AML-193 (cell line): ENCODE measurements around the gene CDK8.

ENCODE experiments used
- DNase-seq, 2 experiments: peaks; one replicate each; lab custom pipeline; 2025; lab: John Stamatoyannopoulos, UW

Gene CDK8

GRCh38 chr13:26384587-26384986 lies 130.7 kb downstream of the CDK8 start:
- no peak for DNase-seq

DNA sequence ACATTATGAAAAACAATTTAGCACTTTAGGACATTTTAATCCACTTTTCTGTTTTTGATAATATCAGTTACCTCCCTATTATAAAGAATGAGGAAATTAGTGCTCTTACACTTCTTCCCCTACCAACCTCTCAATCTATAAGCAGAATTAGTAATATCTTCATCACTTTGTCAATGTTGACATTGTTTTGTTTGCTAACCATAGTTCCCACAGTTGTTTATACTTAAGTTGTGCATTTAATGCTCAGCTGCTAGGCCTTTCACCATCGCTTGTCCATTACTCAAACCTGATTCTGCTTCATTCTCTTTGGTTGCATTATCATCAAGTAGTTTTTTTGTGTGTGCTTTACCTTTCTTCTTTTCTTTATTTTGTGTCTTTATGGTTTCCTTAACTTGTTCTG lies 132.1 kb downstream of the CDK8 start:
- no peak for DNase-seq

DNA sequence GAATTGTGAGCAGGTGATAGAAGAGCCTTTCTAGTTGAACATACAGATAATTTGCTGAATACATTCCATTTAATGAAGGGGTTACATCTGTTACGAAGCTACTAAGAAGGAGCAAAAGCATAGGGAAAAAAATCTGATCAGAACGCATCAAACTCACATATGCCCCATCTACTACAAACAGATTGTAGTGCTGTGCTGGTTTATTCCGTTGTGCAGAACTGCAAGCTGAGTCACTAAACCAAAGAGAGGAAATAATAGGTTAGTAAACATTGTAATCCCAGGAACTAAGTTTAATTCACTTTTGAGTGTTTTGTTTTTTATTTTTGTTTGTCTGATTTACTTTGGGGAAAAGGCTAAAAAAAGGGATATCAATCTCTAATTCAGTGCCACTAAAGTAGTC lies 136.3 kb downstream of the CDK8 start:
- no peak for DNase-seq

- DNase-seq: no peak
Measured at GRCh38 chr13:26400545-26400944, 146.6 kb downstream of the CDK8 start.

- DNase-seq: no peak
Measured at GRCh38 chr13:26401069-26401468, 147.1 kb downstream of the CDK8 start.

GRCh38 chr13:26401578-26402021 lies 147.7 kb downstream of the CDK8 start:
- DNase-seq: no peak

GRCh38 chr13:26406791-26407190 lies 152.9 kb downstream of the CDK8 start:
- DNase-seq: no peak

GRCh38 chr13:26411206-26411605 lies 157.3 kb downstream of the CDK8 start:
- no peak for DNase-seq

DNA sequence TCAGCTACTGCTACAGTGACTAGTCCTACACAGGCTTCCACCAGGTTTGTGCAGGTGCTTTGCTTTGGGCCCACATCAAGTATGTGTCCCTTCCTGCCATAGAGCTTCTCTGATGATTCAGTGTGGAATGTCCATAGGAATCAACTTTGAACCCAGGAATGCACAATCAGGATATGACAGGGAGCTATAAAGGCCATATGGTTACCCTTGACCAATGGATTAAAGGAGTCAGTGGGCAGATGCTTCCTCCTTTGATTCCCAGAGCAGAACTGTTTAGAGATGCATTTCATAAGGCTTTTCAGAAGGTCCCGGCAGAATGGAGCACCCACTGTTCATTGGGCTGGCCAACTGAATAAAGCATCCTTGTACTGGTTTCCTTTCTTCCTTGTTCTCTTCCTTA lies 158.3 kb downstream of the CDK8 start:
- DNase-seq: no peak

DNA sequence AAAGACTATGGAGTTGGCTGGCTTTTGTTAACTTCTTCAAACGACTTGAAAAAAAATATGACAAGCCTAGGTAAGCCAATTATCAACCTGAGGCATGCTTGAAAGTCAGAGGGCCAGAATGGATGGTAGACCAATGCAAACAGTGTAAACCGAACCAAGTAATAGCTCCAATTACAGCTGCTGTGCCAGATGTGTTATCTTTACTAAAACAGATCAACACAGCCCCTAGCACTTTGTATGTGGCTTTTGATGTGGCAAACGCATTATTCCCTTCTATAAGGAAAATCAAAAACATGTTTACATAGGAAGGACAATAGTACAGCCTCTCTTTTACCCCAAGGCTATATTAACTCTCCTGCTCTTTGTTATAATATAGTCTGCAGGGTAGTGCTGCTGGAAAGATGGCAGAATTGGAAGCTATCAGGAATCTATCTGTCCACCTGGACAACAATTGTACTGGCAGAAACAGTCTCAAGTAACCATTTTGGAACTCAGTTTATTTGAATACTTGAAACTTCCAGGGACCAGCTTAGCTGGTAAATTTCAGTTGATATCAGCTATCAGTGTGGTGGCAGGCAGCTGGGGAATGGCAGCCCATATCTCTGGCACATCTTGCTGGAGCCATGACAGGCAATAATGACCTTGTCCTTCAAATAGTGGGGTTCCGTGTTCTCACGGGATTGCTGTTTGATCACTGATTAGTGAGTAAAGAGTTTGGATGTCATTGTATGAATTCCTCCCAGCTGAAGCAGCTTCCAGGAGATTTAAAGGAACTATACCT lies 159.2 kb downstream of the CDK8 start:
- no peak for DNase-seq

GRCh38 chr13:26420282-26420960 lies 166.5 kb downstream of the CDK8 start:
- DNase-seq: no peak

GRCh38 chr13:26422036-26422435 lies 168.1 kb downstream of the CDK8 start:
- DNase-seq: no peak

DNA sequence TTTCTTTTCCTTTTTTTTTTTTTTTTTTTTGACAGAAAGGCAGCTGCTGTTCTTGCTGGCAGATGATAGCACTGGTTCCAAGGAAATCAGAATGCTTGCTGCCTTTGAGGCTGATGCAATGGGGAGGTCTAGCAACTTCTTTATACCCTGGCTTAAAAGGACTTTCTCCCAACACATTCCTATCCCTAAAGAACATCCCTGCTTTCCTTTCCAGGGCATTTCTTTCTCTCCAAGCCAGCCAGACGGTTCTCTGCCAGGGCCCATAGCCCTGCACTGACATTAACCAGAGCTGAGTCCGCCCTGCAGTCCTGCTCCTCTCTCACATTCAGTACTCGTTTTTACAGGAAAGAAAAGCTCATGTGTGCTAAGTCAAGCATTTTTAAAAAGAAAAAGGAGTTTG lies 169.7 kb downstream of the CDK8 start:
- no peak for DNase-seq

DNA sequence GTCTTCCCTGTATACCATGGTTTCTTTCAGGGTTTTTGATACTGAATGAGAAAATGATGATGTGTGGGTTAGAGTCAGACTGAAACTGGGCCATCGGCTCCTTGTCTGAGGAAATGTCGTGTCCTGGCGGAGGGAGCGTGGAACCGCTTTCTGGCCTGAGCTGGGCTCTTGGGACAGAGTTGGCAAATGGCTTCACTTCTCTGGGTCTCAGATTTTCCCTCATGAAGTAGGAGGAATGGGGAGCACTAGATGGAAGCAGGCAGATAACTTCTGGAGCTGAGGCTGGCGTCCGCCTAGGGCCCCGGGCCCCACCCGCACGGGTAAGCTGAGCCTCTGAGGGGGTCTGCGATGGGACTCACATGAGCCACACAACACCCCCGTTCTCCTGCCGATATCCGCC lies 170.3 kb downstream of the CDK8 start:
- DNase-seq: no peak

DNA sequence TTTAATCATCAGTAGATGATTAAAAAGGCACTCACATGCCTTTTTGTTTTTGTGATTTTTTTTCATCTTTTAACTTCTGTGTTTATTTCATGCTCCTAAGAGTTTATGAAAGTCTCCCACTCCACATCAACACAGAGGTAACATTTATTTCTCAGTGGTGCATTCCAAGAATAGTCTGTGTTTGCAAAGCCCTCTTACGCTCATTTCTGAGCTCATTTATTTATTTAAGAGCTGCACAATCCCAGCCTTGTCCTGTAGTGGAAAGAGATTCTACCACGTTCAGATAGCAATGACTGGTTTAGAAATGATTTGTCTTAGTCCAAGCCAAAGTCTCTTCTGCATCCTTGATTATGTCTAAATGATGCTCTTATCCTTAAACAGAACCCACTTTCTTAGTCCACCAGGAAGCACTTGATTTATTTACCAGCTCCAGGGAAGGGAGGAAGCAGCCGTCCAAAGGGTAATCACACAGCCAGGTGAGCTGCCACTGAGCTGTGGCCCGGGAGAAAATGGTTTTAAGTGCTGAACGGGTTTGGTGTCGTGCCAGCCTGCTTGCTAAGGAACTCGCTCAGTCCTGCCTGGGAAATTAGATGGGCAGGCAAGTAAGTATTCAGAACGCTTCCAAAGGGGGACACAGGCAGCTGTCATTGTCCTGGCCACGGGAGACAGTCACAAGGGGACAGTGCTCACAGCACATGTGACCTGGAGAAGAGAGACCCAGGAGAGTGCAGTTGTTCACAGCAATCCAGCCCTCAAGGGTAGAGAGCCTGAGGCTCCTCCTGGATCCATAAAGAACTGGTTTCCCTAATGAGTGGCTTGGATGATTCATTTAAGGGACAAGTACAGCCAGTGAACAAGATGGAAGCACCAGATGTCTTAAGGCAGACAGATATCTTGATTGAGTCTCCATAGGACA lies 171.8 kb downstream of the CDK8 start:
- DNase-seq: no peak

DNA sequence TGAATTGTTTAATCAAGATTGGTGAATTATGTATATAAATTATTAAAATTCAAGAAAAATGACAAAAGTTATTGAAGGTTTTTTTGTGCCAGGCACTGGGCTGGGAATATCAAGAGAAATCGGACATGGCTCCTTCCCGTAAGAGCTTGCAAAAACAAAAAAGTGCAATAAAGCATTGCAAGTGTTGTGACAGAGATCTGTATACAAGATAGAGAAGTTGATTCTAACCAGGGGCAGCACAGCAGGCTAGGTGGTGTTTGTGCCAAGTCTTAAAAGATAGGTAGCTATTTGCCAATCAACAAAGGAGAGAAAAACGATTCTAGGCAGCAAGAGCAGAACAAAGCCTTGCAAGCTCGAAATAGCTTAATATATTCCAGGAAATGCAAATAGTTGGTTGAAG lies 179.8 kb downstream of the CDK8 start:
- no peak for DNase-seq

DNA sequence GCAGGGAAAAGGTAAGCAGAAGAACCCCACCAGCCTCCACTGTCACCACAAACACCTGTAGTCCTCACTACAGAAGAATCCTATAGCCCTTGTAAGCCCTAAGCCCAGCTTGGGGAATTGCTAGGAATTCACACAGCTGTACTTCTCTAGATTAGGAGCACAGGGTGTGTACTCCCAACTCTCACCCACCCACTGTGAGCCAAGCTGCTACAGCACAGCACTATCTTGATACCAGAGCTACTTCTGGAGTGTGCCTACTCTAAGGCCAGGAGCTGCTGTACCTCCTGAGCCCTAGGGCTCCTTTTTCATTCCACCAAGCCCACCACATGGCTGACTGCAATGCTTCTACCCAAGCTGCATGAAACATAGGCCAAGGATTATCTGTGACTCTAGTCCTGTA lies 181.2 kb downstream of the CDK8 start:
- no peak for DNase-seq

DNA sequence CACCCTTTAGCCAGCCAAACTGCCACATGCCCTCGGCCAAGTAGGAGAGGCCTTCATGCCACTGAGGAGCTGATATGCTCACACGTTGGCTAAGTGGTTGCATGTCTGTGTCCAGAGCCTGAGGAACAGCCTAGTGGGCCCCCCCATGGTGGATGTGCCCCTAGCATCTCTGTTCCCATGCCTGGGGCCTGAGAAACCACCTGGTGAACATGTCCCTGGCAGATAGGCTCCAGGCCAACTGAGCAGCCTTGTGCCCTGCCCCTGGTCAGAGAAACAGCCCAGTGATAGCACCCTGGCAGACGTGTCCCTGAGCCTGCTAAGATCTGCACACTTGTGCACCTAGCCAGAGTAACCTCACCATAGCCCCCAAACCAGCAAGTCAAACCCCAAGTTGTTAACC lies 181.7 kb downstream of the CDK8 start:
- DNase-seq: no peak

- no peak for DNase-seq
Measured at GRCh38 chr13:26436914-26437313, 183.0 kb downstream of the CDK8 start.

DNA sequence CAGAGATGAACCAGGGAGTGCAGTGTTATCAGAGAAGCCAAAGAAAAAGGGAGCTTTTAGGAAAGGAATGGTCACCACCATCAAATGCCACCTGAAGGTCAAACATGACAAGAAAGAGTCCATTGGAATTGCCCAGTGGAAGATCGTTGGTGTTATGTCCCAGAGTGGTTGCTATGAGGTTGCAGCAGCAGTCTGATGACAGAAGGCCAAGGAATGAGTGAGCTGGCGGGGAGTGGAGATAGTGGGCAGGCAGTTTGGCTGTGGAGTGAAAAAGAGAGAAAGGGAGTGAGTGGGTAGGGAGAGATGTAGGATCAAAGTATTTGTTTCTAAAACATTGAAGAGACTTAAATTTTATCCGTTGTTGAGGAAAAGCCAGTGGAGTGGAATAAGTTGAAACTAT lies 186.2 kb downstream of the CDK8 start:
- DNase-seq: no peak

GRCh38 chr13:26441476-26441875 lies 187.5 kb downstream of the CDK8 start:
- no peak for DNase-seq

DNA sequence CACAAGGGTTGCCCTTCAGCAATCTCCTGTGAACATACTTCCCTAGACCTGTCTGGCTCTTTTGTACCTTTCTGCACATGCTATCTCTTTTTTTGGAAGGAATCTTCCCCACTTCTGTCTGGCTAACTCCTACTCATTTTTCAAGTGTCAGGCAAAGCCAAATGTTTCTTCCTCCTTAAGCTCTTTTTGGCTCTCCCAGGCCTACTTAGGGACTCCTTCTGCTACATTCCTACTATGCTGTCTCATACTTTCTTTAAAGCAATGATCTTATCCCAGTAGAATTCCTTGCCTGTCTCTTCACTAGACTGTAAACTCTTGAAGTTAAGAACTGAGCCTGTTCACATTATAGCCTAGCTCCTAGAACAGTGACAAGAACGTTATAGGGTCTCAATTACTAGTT lies 188.6 kb downstream of the CDK8 start:
- DNase-seq: no peak

DNA sequence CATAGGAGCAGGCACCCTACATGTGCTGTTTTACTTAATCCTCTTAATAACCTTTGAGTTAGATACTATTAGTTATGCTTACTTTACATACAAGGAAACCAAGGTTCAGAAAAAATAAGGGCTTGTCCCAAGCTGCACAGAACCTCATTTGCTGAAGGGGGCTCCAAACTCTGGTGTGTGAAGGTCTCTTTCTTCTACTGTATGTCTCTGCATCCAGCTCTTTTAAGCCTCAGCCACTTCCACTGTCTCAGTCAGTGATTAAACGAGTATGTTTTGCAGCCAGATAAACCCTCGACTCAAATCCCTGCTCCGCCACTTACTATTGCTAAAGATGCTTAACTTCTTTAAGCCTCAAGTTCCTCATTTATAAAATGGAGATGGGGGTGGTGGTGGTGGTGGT lies 191.2 kb downstream of the CDK8 start:
- no peak for DNase-seq
